Measurements from ENCODE around the gene SMC1A.

Gene SMC1A

GRCh38 chrX:53333853-53334252 is 88.6 kb downstream of the SMC1A start:
- no peak for DNase-seq

GRCh38 chrX:53332204-53332603 is 90.2 kb downstream of the SMC1A start:
- DNase-seq, result no peak

- no peak for DNase-seq
Observed at GRCh38 chrX:53330331-53330730, 92.1 kb downstream of the SMC1A start.

GRCh38 chrX:53324803-53325202 is 97.7 kb downstream of the SMC1A start:
- no peak for DNase-seq

All from right forelimb (tissue), 1 donor.